ENCODE data around the gene C2orf78. TPM values are rescaled to one million over a fixed set of nuclear protein-coding genes. Genes with fewer than 3 reads are reported as not detected.
"Not testable (repeated sequence)": the region's sequence is repeated elsewhere in the genome, so short reads cannot be mapped to it uniquely, and the experiment has no call there.

Gene C2orf78
- total RNA-seq (2014; rRNA removed) = 0.06 TPM in 1 of 2 replicates, not detected in the other
- not detected for polyA plus RNA-seq (2012)

GRCh38 chr2:73783883-73784282 is at the start of gene C2orf78:
Gene C2orf78 (plus strand): TSS chr2:73784183. CDS start chr2:73784310, 127 bp downstream.
- not testable (repeated sequence) for DNase-seq (ENCODE audit: low read depth)

GRCh38 chr2:73736378-73736777 is 47.6 kb upstream of the C2orf78 start:
- no peak for DNase-seq (ENCODE audit: low read depth)

- DNase-seq (ENCODE audit: low read depth) = peak; percentile 97
Observed at GRCh38 chr2:73736855-73737779, 46.9 kb upstream of the C2orf78 start, which contains the start of gene TPRKB. Gene TPRKB (minus strand): TSS chr2:73737345. CDS start chr2:73734569, 2,776 bp downstream.

- DNase-seq (ENCODE audit: low read depth) = no peak
Observed at GRCh38 chr2:73739101-73739500, 44.9 kb upstream of the C2orf78 start.

- DNase-seq (ENCODE audit: low read depth) = no peak
Observed at GRCh38 chr2:73740767-73741166, 43.2 kb upstream of the C2orf78 start.

- no peak for DNase-seq (ENCODE audit: low read depth)
Observed at GRCh38 chr2:73746015-73746876, 37.7 kb upstream of the C2orf78 start.

- DNase-seq (ENCODE audit: low read depth) = no peak
Observed at GRCh38 chr2:73746877-73747208, 37.1 kb upstream of the C2orf78 start.

- no peak for DNase-seq (ENCODE audit: low read depth)
Observed at GRCh38 chr2:73749314-73749713, 34.7 kb upstream of the C2orf78 start.

GRCh38 chr2:73754332-73754731 is 29.7 kb upstream of the C2orf78 start:
- DNase-seq (ENCODE audit: low read depth) = not testable (repeated sequence)

- no peak for DNase-seq (ENCODE audit: low read depth)
Observed at GRCh38 chr2:73759285-73759764, 24.7 kb upstream of the C2orf78 start.

GRCh38 chr2:73759904-73760303 is 24.1 kb upstream of the C2orf78 start:
- no peak for DNase-seq (ENCODE audit: low read depth)

GRCh38 chr2:73762571-73762970 is 21.4 kb upstream of the C2orf78 start:
- peak; percentile 12 for DNase-seq (ENCODE audit: low read depth)

GRCh38 chr2:73764945-73765344 is 19.0 kb upstream of the C2orf78 start:
- DNase-seq (ENCODE audit: low read depth) = no peak

GRCh38 chr2:73766349-73766748 is 17.6 kb upstream of the C2orf78 start:
- no peak for DNase-seq (ENCODE audit: low read depth)

GRCh38 chr2:73766994-73767393 is 17.0 kb upstream of the C2orf78 start:
- no peak for DNase-seq (ENCODE audit: low read depth)

- no peak for DNase-seq (ENCODE audit: low read depth)
Observed at GRCh38 chr2:73770725-73771124, 13.3 kb upstream of the C2orf78 start.

- DNase-seq (ENCODE audit: low read depth) = no peak
Observed at GRCh38 chr2:73772819-73773218, 11.2 kb upstream of the C2orf78 start.

GRCh38 chr2:73776381-73776780 is 7.6 kb upstream of the C2orf78 start:
- no peak for DNase-seq (ENCODE audit: low read depth)

GRCh38 chr2:73776869-73777519 is 7.0 kb upstream of the C2orf78 start:
- DNase-seq (ENCODE audit: low read depth) = peak; percentile 51

GRCh38 chr2:73778867-73779466 is 5.0 kb upstream of the C2orf78 start:
- DNase-seq (ENCODE audit: low read depth) = not testable (repeated sequence)

Measured in LHCN-M2 (cell line).